HL-60/S4 (cell line): ENCODE results near the gene ZNF804B.

Source experiments
- in situ Hi-C: fragments of 300-500 bp; cut with MboI; formaldehyde crosslinking; loops from 2 replicates; pipeline ENCODE4 v1.14.3; 2022; ENCODE audit warnings: low sequenced_read_pairs

Gene ZNF804B

GRCh38 chr7:88759230-88760135 is at the start of gene ZNF804B:
TSS of gene ZNF804B (plus strand) at chr7:88759700. CDS start at chr7:88759977, 277 bp downstream.
- in situ Hi-C loops: no loop called here

DNA sequence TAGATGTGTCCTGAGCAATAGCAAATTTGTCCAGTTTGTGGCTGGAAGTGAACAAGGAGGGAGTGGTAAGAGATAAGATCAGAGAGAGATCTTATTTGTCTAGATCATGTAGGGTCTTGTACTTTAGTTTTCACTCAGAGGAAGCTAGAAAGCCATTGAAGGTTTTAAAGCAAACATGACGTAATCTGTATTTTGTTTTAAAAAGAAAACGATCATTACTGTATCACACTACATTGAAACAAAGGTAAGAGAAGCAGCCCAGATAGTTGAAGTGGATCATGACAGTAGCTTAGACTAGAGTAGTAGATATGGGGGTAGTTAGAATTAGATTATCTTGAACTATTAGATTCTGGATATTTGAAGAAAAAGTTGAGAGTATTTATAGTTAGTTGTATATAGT is 23.6 kb upstream of the ZNF804B start:
- in situ Hi-C loops: no loop called here

DNA sequence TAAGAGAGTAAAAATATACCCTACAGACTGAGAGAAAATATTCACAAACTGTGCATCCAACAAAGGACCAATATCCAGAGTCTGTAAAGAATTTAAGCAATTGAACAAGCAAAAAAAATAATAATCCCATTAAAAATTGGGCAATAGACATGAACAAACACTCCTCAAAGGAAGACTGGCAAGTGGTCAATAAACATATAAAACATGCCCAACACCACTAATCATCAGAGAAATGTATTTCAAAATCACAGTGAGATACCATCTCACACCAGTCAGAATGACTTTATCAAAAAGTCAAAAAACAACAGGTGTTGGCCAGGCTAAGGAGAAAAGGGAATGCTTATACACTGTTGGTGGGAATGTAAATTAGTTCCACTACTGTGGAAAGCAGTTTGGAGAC is 21.9 kb upstream of the ZNF804B start:
- in situ Hi-C loops: no loop called here

- in situ Hi-C loops: no loop called here
Measured at GRCh38 chr7:88746126-88746525, 13.4 kb upstream of the ZNF804B start.

DNA sequence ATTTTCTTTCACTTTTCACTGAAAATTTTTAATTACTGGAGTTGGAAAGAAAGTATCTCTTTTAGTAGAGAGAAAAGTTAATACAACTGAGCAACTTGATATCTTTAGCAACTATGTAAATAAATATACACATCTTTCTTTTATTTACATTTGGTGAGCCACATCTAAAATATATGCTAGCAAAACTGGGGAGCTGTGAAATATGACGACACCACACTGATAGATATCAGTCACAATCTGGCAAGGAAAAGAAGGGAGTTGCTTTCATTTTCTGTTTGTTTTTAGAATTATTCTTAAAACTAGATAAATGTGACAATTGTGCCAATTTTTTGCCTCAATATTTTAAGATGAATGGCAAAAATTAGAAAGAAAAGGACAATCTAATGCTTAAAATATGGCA is 2.7 kb upstream of the ZNF804B start:
- in situ Hi-C loops: no loop called here

DNA sequence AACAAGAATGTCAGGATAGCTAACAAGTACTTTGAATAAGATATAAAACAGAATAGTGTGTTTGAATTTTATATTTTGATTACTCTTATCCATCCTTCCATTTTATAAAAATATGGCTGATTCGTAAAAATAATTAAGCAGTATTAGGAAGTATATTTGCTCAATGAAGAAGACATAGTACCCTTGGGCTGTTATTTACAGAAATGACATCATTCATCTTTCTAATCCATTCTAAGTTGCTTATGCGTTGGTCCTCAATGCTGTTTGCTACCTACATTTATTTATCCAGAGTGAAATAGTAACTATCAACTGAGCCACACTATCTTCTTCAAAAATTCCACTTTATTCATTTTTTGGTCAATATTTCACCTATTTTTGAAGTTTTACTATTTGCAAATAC is 2.1 kb upstream of the ZNF804B start:
- in situ Hi-C loops: no loop called here

DNA sequence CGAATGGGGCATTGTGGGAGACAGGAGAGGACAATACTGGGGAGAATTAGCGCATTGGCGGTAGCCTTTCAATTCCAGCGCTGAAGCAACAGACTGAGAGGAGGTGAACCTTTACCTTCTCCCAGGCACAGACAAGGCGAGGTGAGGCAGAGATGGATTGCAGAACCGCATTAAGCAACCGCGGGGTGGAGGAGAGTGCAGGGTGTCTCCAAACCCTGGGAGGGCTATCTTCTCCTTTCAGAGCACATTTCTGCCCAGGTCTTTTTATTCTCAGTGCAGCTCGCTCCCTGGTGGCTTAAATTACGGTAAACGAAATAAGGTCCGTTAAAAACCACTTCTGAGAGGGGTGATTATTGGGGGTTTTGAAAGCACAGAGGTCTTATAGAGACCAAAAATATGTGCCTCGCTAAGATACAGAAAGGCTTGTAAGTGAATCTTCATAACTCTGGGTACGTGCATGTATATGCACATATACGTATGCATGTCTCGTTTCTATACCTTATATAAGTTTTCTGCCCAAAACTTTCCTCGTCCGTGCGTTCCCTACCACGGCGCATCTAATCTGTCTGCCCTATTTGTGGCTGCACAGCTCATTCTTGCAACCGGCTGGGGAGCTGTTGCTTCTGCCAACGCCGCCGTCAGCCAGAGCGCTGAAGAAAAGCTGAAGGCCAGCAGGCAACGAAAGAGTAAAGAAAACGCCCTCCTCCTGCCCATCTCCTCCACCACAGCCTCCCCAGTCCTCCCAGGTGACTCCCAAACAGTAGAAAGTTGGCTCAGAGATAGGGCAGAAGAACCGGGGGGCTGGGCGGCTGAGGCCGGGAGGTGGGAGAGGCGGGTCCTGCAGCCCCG is 895 bp upstream of the ZNF804B start:
- in situ Hi-C loops: no loop called here

DNA sequence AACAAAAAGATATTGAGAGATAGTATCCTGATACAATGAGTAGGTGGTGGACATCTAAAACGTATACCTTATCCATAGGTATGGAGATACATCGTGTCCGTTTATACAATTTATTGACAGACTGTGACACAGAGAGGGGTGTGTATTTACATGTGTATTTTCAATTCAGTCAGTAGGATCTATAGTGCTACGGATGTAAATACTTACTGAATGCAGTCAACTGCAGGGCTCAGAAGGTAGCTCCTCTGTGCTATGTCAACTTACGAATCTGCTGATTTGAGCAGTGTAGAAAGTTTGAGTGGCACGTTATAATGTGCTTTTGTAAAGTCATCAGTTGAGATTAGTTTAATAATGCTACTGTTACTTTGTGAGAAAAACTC is 626 bp downstream of the ZNF804B start:
- in situ Hi-C loops: no loop called here

- in situ Hi-C loops: no loop called here
Measured at GRCh38 chr7:88761779-88762178, 2.3 kb downstream of the ZNF804B start.

GRCh38 chr7:88771417-88771816 is 11.9 kb downstream of the ZNF804B start:
- in situ Hi-C loops: no loop called here

DNA sequence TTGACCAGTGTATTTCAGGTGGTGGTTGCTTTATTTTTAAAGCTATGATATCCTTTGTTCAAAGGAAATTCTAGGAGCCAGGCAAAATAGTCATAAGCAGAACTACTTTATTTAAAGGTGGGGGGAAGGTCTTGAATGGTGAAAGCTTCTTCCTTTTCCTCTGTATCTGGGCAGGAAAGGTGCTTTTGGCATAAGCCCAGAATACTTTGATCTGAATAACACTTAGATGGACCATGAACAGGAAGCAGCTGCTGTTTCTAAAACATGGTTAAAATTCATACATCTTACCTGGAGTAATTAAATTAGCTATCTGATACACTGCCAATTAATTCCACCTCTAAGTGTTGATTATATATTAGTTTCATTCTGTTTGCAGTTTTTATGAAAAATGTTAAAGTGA is 13.3 kb downstream of the ZNF804B start:
- in situ Hi-C loops: no loop called here

DNA sequence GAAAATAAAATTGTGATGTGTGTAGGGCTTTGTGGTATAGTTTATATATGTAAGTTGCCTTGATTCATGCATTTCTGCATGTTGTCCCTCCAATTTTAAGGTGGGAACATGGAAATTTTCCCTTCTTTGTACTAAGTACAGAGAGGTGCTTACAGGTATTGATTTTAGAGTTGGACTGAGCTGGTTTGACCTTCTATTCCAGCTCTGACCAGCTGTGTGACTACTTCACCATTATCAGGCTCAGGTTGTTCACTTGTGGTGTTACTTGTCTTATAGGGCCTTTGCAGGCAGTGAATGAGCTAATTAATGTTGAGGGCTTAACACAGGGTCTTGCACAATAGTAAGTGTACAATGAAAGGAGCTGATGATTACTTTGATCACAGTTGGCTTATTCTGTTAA is 16.3 kb downstream of the ZNF804B start:
- in situ Hi-C loops: no loop called here

DNA sequence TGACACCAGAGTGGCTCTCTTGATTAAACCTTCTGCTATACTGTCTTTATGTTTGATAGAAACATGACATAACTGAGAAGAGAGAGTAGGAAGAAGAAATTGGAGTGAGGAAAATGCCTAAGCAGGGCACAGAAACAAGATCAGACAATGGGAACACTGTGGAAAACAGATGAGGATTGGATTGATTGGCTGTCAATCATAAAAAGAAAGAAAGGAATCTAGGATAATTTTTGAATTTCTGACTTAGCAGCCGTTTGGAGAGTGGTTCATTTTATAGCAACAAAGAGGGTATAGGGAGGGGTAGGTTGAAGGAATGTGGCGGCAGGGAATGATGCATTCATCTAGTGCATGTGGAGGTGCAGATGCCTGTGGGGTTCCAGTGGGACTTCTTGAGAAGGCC is 28.3 kb downstream of the ZNF804B start:
- in situ Hi-C loops: no loop called here

- in situ Hi-C loops: no loop called here
Measured at GRCh38 chr7:88789480-88790064, 30.1 kb downstream of the ZNF804B start.

- in situ Hi-C loops: no loop called here
Measured at GRCh38 chr7:88791891-88792290, 32.4 kb downstream of the ZNF804B start.

DNA sequence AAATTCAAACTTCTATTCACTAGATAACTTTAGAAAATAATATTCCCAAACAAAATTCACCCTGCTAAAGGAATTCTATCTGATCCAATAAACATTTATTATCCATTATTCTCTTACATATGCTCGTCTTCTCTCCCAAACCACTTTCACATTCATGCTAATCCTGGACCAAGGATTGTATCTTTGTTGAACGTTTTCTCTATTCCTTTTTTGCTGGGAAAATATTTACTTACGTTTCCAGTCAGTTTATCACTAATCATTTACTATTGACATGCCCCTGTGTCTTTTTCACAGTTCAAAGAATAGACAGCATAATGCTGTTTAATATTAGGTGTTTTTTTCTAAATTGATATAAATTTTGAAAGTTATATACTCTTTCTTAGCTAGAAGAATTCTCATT is 32.9 kb downstream of the ZNF804B start:
- in situ Hi-C loops: no loop called here

GRCh38 chr7:88795553-88795952 is 36.1 kb downstream of the ZNF804B start, which contains the start of gene TEX47:
TSS of gene TEX47 (minus strand) at chr7:88795737. CDS start at chr7:88794942, 795 bp downstream.
- in situ Hi-C loops: no loop called here

DNA sequence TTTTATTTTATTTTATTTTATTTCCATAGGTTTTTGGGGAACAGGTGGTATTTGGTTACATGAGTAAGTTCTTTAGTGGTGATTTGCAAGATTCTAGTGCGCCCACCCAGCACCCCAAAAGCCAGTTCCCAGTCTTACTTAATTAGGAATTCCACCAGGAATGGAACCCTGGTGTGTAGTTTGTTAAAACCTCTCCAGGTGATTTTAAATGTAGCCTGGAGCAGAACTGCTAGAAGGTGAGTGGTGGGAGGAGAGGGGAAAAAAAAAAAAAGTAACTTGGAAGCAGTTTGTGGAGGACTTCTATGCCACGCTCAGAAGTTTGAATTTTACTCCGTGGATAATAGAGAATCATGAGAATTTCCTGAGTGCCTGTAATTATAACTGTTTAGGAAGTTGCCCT is 41.5 kb downstream of the ZNF804B start:
- in situ Hi-C loops: no loop called here

DNA sequence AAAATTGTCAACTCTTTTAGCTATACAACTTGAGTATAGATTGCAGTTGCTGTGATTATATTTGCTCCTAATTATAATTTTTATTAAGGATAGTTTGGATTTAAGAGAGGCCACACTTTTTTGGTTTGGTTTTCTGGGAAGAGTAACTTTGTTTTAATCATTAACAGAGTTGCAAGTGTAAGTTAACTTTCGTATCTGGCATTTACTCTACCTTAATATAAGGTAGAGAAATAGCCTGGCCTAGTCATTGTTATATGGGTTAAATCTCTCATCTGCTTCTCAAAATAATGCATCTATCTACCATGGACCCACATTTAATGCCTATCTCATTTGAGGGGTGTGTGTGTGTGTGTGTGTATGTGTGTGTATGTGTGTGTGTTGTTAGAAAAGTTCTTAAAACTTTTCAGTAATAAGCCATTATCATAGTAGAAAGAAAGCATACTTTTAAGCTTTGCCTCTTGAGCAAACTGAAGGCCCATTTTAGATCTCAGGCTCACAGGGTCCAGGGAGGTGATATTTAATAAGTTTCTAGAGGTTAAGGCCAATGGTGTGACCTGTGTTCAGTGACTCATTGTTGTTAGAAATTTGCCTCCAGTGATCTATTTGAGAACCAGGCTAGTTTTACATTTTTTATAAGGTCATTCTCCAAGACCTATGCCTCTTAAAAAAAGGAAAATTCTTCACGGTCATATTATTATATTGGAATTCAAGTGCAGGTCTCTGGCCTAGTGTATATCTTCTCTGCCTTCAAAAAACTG is 47.0 kb downstream of the ZNF804B start:
- in situ Hi-C loops: no loop called here

- in situ Hi-C loops: no loop called here
Measured at GRCh38 chr7:88818552-88818951, 59.1 kb downstream of the ZNF804B start.

GRCh38 chr7:88826222-88826621 is 66.7 kb downstream of the ZNF804B start:
- in situ Hi-C loops: no loop called here
